CD14-positive monocyte (primary cell): Measurements from ENCODE around the gene PLCB2. TPM values are rescaled to one million over a fixed set of nuclear protein-coding genes. Genes with fewer than 3 reads are reported as not detected.

Experiments used
- DNase-seq, 3 donors: peaks; one replicate each; pipeline ENCODE4 v3.0.0-alpha.2; 2011 to 2022
- H2AFZ ChIP-seq: 2 replicates; pipeline ENCODE4 v1.6.0; 2012; ENCODE audit warnings: mild to moderate bottlenecking, low read depth, low read length, inconsistent platforms; ENCODE audit not compliant: insufficient read depth, poor library complexity, severe bottlenecking
- H3K27ac ChIP-seq, 2 donors: 1 replicate in 1 of 2; 2 replicates in 1 of 2; pipeline ENCODE4 v1.5.1; 2012 to 2013; ENCODE audit warnings: low read length in 2 of 2, control low read depth in 1 of 2, inconsistent platforms in 1 of 2, low read depth in 1 of 2, mild to moderate bottlenecking in 1 of 2
- H3K27me3 ChIP-seq, 2 donors: one replicate each; pipeline versions ENCODE4 v1.6.0 to v1.6.1; 2011 to 2013; ENCODE audit warnings: low read length in 2 of 2; ENCODE audit not compliant: control insufficient read depth in 2 of 2, insufficient read depth in 2 of 2
- H3K36me3 ChIP-seq, 2 donors: replicated peaks in 1 of 2; 1 replicate in 1 of 2; 2 replicates in 1 of 2; pipeline versions ENCODE4 v1.5.1 to v1.6.1; 2012 to 2013; ENCODE audit warnings: low read length in 2 of 2, control low read depth in 1 of 2, inconsistent platforms in 1 of 2, mild to moderate bottlenecking in 1 of 2; ENCODE audit not compliant: insufficient read depth in 2 of 2, control insufficient read depth in 1 of 2
- H3K4me1 ChIP-seq, 2 donors: 1 replicate in 1 of 2; 2 replicates in 1 of 2; pipeline versions ENCODE4 v1.5.1 to v1.6.1; 2012 to 2013; ENCODE audit warnings: low read length in 2 of 2, control low read depth in 1 of 2, inconsistent platforms in 1 of 2, mild to moderate bottlenecking in 1 of 2, moderate library complexity in 1 of 2; ENCODE audit not compliant: insufficient read depth in 2 of 2, control insufficient read depth in 1 of 2
- H3K4me2 ChIP-seq: replicated peaks from 2 replicates; pipeline ENCODE3; 2012; ENCODE audit warnings: low read length, moderate library complexity, mild to moderate bottlenecking; ENCODE audit not compliant: poor library complexity, severe bottlenecking; ENCODE audit errors: extremely low read depth
- H3K4me3 ChIP-seq, 3 experiments: fragments of 200-600 bp in 1 of 3; sonication (generic) in 1 of 3; replicated peaks in 1 of 3; 1 replicate in 2 of 3; 2 replicates in 1 of 3; pipeline ENCODE4 v1.5.1; 2011 to 2013; ENCODE audit warnings: low read length in 3 of 3, mild to moderate bottlenecking in 3 of 3, control low read depth in 2 of 3, low read depth in 2 of 3, inconsistent platforms in 1 of 3, moderate library complexity in 1 of 3
- H3K79me2 ChIP-seq: 2 replicates; pipeline ENCODE4 v1.6.0; 2012; ENCODE audit warnings: mild to moderate bottlenecking, control low read depth, inconsistent platforms, low read length, moderate library complexity; ENCODE audit not compliant: insufficient read depth
- H3K9ac ChIP-seq: 2 replicates; pipeline ENCODE4 v1.6.0; 2017; ENCODE audit warnings: low read length, mild to moderate bottlenecking; ENCODE audit not compliant: insufficient read depth, poor library complexity, severe bottlenecking
- H3K9me3 ChIP-seq, 2 donors: replicated peaks in 1 of 2; 1 replicate in 1 of 2; 2 replicates in 1 of 2; pipeline versions ENCODE4 v1.5.1 to v1.6.1; 2012 to 2013; ENCODE audit warnings: low read length in 2 of 2, control low read depth in 1 of 2; ENCODE audit not compliant: control insufficient read depth in 1 of 2, insufficient read depth in 1 of 2
- H4K20me1 ChIP-seq: 2 replicates; pipeline ENCODE4 v1.6.0; 2012; ENCODE audit warnings: mild to moderate bottlenecking, low read length, control low read depth, moderate library complexity; ENCODE audit not compliant: insufficient read depth
- H3K27ac Mint-ChIP-seq, 7 donors: one replicate each; pipeline ENCODE4 v1.8.0; 2020; ENCODE audit warnings: mild to moderate bottlenecking in 7 of 7, mixed read lengths in 7 of 7, moderate library complexity in 6 of 7, inconsistent platforms in 2 of 7
- H3K27me3 Mint-ChIP-seq, 3 donors: one replicate each; pipeline ENCODE4 v1.8.0; 2021 to 2022; ENCODE audit warnings: low read depth in 3 of 3, mild to moderate bottlenecking in 3 of 3, mixed read lengths in 3 of 3, moderate library complexity in 3 of 3, inconsistent platforms in 1 of 3
- H3K36me3 Mint-ChIP-seq, 2 donors: one replicate each; pipeline ENCODE4 v1.8.0; 2020; ENCODE audit warnings: mixed read lengths in 2 of 2, inconsistent platforms in 1 of 2, mild to moderate bottlenecking in 1 of 2
- H3K4me1 Mint-ChIP-seq: one replicate; pipeline ENCODE4 v1.8.0; 2020; ENCODE audit warnings: mild to moderate bottlenecking, mixed read lengths
- H3K4me3 Mint-ChIP-seq, 2 donors: one replicate each; pipeline ENCODE4 v1.8.0; 2020; ENCODE audit warnings: mild to moderate bottlenecking in 2 of 2, mixed read lengths in 2 of 2, moderate library complexity in 1 of 2
- H3K9me3 Mint-ChIP-seq, 7 donors: one replicate each; pipeline ENCODE4 v1.8.0; 2020 to 2022; ENCODE audit warnings: mixed read lengths in 7 of 7, mild to moderate bottlenecking in 6 of 7, moderate library complexity in 6 of 7, inconsistent platforms in 2 of 7
- CTCF ChIP-seq: fragments of 200-600 bp; IDR thresholded peaks from one replicate; pipeline ENCODE4 v1.8.0; 2022; ENCODE audit warnings: antibody characterized with exemption, mild to moderate bottlenecking
- WGBS: methylation state at CpG from one replicate; pipeline ENCODE4 v1.1.5; 2013; ENCODE audit warnings: missing lambda C conversion rate; ENCODE audit not compliant: insufficient coverage; 5-methylcytosine and 5-hydroxymethylcytosine counted together
- intact Hi-C, 2 donors: fragments of 100-400 bp; cut with micrococcal nuclease; formaldehyde crosslinking; loops; one replicate each; pipeline versions ENCODE4 v1.15.0 to v1.15.1; 2023
- polyA plus RNA-seq, 3 donors: library from polyadenylated mRNA; depleted of rRNA in 1 of 3; unstranded in 2 of 3; stranded (reverse) in 1 of 3; fragments of 300-500 nt in 2 of 3; fragments of >200 nt in 1 of 3; fragmentation: Illumina TruSeq in 2 of 3; gene quantifications; 1 replicate in 2 of 3; 2 replicates in 1 of 3; pipeline ENCODE4 v1.2.3, GENCODE V29; 2012 to 2021

Gene PLCB2
- polyA plus RNA-seq, 3 donors: 56.5 to 1,191 (median 74.5) TPM

- H3K27ac Mint-ChIP-seq: no peak overlapping the region
- Histone ChIP-seq H3K9me3 (peaks cover 0 to 6% of the 10 kb centered on the region in 2 donors), H3K27ac (no peak overlapping the region), H3K4me1 (peaks cover 10 to 15% of the 10 kb centered on the region in 2 donors), H3K79me2 (no peaks in the 10 kb centered on the region), H4K20me1 (no peaks in the 10 kb centered on the region), H3K4me3 (no peak overlapping the region), H3K9ac (no peak overlapping the region), H3K36me3 (no peaks in the 10 kb centered on the region), H2AFZ (no peak overlapping the region), H3K27me3 (peaks cover 21 to 32% of the 10 kb centered on the region in 2 donors), H3K4me2 (no peak overlapping the region)
- DNase-seq: no peak
- peaks cover 4 to 6% of the 10 kb centered on the region in 2 donors for H3K36me3 Mint-ChIP-seq
- H3K27me3 Mint-ChIP-seq: peaks cover 33 to 48% (median 36%) of the 10 kb centered on the region in 3 donors
- WGBS: no CpG with 5 or more reads among the region's 4 CpGs
- H3K9me3 Mint-ChIP-seq: peaks cover 0 to 3% (median 2%) of the 10 kb centered on the region in 7 donors
- peaks cover 8% of the 10 kb centered on the region for H3K4me1 Mint-ChIP-seq
- no peak for TF ChIP-seq CTCF
- H3K4me3 Mint-ChIP-seq: no peak overlapping the region
- intact Hi-C loops: no loop called here
Observed at GRCh38 chr15:40255033-40255432, 52.7 kb downstream of the PLCB2 start.

GRCh38 chr15:40254452-40254851 is 53.3 kb downstream of the PLCB2 start:
- Histone ChIP-seq H3K9me3 (peaks cover 0 to 6% of the 10 kb centered on the region in 2 donors), H3K4me3 (no peak overlapping the region), H3K4me2 (no peak overlapping the region), H4K20me1 (no peaks in the 10 kb centered on the region), H3K27ac (no peak overlapping the region), H3K27me3 (peaks cover 21 to 32% of the 10 kb centered on the region in 2 donors), H3K9ac (no peak overlapping the region), H3K4me1 (peaks cover 10 to 15% of the 10 kb centered on the region in 2 donors), H3K36me3 (no peaks in the 10 kb centered on the region), H2AFZ (no peak overlapping the region), H3K79me2 (no peaks in the 10 kb centered on the region)
- Mint-ChIP-seq H3K4me1 (peaks cover 8% of the 10 kb centered on the region), H3K36me3 (peaks cover 4 to 6% of the 10 kb centered on the region in 2 donors), H3K4me3 (no peak overlapping the region), H3K9me3 (peaks cover 0 to 5% (median 3%) of the 10 kb centered on the region in 7 donors), H3K27me3 (peaks cover 37 to 53% (median 40%) of the 10 kb centered on the region in 3 donors), H3K27ac (no peak overlapping the region)
- intact Hi-C loops: no loop called here
- no peak for TF ChIP-seq CTCF
- WGBS: no CpG with 5 or more reads among the region's 3 CpGs
- no peak for DNase-seq
